Cardiac fibroblast (primary cell): ENCODE data around the gene MTX1.
"Not testable (repeated sequence)": the region's sequence is repeated elsewhere in the genome, so short reads cannot be mapped to it uniquely, and the experiment has no call there.

ENCODE experiments used
- DNase-seq, 2 donors: peaks; one replicate each; pipeline versions ENCODE4 v3.0.0 to v3.0.0-alpha.2; 2010; ENCODE audit warnings: low read depth in 2 of 2
- H3K4me3 ChIP-seq, 2 donors: replicated peaks in 1 of 2; 1 replicate in 1 of 2; 2 replicates in 1 of 2; pipeline ENCODE4 v1.5.1; 2011; ENCODE audit warnings: low read depth in 2 of 2, low read length in 2 of 2, mild to moderate bottlenecking in 2 of 2, moderate library complexity in 1 of 2
- CTCF ChIP-seq: IDR thresholded peaks from one replicate; pipeline ENCODE4 v1.5.1; 2011; ENCODE audit warnings: low read depth, mild to moderate bottlenecking, low read length, inconsistent platforms

MTX1 gene

GRCh38 chr1:155186067-155186793, 22.3 kb upstream of the MTX1 start:
- no peak for DNase-seq
- H3K4me3 ChIP-seq, result no peak overlapping the region
- TF ChIP-seq CTCF, result no peak

- DNase-seq, result no peak
- no peak overlapping the region for H3K4me3 ChIP-seq
These were observed 21.6 kb upstream of the MTX1 start for GRCh38 chr1:155186794-155187455.

GRCh38 chr1:155187456-155187891, 21.0 kb upstream of the MTX1 start:
- no peak for TF ChIP-seq CTCF
- no peak overlapping the region for H3K4me3 ChIP-seq

More at GRCh38 chr1:155186794-155187455, 21.6 kb upstream of the MTX1 start:
- no peak for TF ChIP-seq CTCF

DNA sequence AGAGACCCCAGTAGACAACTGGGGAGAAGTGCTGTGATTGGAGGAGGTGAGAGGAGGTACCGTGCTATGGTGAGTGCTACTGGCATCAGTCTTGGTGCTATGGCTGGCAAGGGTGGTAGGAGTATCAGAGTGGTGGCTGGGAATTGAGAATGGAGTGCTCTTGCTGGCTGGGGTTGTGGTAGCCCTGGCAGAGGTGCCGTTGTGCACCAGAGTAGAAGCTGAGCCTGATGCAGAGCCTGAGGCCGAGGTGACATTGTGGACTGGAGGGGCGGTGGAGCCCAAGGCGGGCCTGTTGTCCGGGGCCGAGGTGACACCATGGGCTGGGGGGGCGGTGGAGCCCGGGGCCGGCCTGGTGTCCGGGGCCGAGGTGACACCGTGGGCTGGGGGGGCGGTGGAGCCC, 20.2 kb upstream of the MTX1 start:
- DNase-seq, result no peak
- no peak overlapping the region for H3K4me3 ChIP-seq
- TF ChIP-seq CTCF, result no peak

More at GRCh38 chr1:155187456-155187891, 21.0 kb upstream of the MTX1 start:
- no peak for DNase-seq

GRCh38 chr1:155189926-155190325, 18.6 kb upstream of the MTX1 start:
- H3K4me3 ChIP-seq, DNase-seq: not testable (repeated sequence)

- TF ChIP-seq CTCF, result no peak
- DNase-seq, result no peak
These were observed 16.6 kb upstream of the MTX1 start for GRCh38 chr1:155191904-155192303.

More at GRCh38 chr1:155191904-155192303, 16.6 kb upstream of the MTX1 start:
- H3K4me3 ChIP-seq, result no peak overlapping the region
